Retinal pigment epithelial cell (primary cell): ENCODE results near the gene TRIAP1.

Source experiments
- DNase-seq: peaks from one replicate; pipeline ENCODE4 v3.0.0-alpha.2; 2010; ENCODE audit warnings: low read depth
- H3K4me3 ChIP-seq: 2 replicates; pipeline ENCODE4 v1.5.1; 2011; ENCODE audit warnings: mild to moderate bottlenecking, low read length, control low read depth, moderate library complexity
- CTCF ChIP-seq: conservative IDR thresholded peaks from 2 replicates; pipeline ENCODE4 v1.5.1; 2011; ENCODE audit warnings: low read depth, low read length, control low read depth, inconsistent platforms

TRIAP1 gene

GRCh38 chr12:120439646-120440247 is 6.4 kb downstream of the TRIAP1 start:
- peak; percentile 70 for TF ChIP-seq CTCF
- DNase-seq, result no peak
- H3K4me3 ChIP-seq, result no peak overlapping the region

- TF ChIP-seq CTCF, result no peak
- no peak for DNase-seq
- H3K4me3 ChIP-seq, result peak overlapping the region; percentile 87
Observed at GRCh38 chr12:120438495-120439198, 7.5 kb downstream of the TRIAP1 start.

GRCh38 chr12:120437735-120438494 is 8.3 kb downstream of the TRIAP1 start, which contains the start of gene COX6A1:
Gene COX6A1 (plus strand): TSS chr12:120438113. CDS start chr12:120438127, 14 bp downstream.
- peak; percentile 16 for TF ChIP-seq CTCF
- H3K4me3 ChIP-seq, result peak within 1 kb of the TSS; percentile 87
- peak; percentile 91 for DNase-seq

GRCh38 chr12:120432772-120433525 is 13.2 kb downstream of the TRIAP1 start:
- no peak for DNase-seq
- no peak for TF ChIP-seq CTCF
- no peak overlapping the region for H3K4me3 ChIP-seq

GRCh38 chr12:120429368-120429767 is 16.8 kb downstream of the TRIAP1 start:
- no peak for DNase-seq
- no peak for TF ChIP-seq CTCF
- H3K4me3 ChIP-seq, result no peak overlapping the region

- no peak overlapping the region for H3K4me3 ChIP-seq
- DNase-seq, result no peak
- TF ChIP-seq CTCF, result no peak
Observed at GRCh38 chr12:120428597-120429229, 17.5 kb downstream of the TRIAP1 start.
